Panc1 (cell line): ENCODE measurements around the gene NOTCH2.

ENCODE experiments used
- POLR2AphosphoS5 ChIP-seq: IDR thresholded peaks from 2 replicates; pipeline ENCODE4 v1.6.1; 2012; ENCODE audit warnings: mild to moderate bottlenecking, low read depth, low read length, moderate library complexity
- TF ChIP-seq, protein P1 (sequence below): fragments of 450-650 bp; IDR thresholded peaks from 2 replicates; pipeline ENCODE4 v1.5.1; 2017; ENCODE audit warnings: mild to moderate bottlenecking
- TF ChIP-seq, protein P2 (sequence below), 2 experiments: IDR thresholded peaks; 2 replicates each; pipeline ENCODE4 v1.6.1; 2011 to 2012; ENCODE audit warnings: low read depth in 2 of 2, control low read depth in 1 of 2, low read length in 1 of 2, mild to moderate bottlenecking in 1 of 2, moderate library complexity in 1 of 2; ENCODE audit not compliant: insufficient read depth in 1 of 2

DNA sequence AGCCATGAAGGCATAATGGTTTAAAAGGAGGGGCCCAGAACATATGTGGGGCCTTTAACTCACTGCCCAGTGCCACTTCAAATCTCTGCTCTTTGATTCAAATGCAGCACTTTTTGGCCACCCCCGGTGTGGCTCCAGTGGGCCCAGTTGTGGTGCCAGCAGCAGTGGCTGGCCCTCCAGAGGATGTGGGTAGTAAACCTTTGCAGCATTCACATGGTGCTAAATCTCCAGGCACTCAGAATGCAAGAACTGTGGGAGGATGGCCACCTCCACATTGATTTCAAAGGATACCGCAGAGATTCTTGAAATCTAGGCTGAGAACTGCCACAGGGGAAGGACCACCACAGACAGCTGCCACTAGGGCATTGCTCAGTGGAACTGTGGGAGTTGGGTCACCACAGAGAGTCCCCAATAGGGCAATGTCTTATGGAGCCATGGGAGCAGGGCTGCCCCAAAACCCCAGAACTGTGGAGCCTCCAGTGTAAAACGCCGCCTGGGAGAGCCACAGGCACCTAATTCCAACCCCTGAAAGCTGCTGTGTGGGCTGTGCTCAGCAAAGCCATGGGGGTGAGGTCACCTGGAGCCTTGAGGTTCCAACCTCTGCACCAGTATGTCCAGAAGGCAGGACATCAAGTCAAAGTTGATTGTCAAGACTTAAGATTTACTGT lies 166.6 kb downstream of the NOTCH2 start:
- TF ChIP-seq, protein P1, sequence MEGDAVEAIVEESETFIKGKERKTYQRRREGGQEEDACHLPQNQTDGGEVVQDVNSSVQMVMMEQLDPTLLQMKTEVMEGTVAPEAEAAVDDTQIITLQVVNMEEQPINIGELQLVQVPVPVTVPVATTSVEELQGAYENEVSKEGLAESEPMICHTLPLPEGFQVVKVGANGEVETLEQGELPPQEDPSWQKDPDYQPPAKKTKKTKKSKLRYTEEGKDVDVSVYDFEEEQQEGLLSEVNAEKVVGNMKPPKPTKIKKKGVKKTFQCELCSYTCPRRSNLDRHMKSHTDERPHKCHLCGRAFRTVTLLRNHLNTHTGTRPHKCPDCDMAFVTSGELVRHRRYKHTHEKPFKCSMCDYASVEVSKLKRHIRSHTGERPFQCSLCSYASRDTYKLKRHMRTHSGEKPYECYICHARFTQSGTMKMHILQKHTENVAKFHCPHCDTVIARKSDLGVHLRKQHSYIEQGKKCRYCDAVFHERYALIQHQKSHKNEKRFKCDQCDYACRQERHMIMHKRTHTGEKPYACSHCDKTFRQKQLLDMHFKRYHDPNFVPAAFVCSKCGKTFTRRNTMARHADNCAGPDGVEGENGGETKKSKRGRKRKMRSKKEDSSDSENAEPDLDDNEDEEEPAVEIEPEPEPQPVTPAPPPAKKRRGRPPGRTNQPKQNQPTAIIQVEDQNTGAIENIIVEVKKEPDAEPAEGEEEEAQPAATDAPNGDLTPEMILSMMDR = no peak
- TF ChIP-seq, protein P2, sequence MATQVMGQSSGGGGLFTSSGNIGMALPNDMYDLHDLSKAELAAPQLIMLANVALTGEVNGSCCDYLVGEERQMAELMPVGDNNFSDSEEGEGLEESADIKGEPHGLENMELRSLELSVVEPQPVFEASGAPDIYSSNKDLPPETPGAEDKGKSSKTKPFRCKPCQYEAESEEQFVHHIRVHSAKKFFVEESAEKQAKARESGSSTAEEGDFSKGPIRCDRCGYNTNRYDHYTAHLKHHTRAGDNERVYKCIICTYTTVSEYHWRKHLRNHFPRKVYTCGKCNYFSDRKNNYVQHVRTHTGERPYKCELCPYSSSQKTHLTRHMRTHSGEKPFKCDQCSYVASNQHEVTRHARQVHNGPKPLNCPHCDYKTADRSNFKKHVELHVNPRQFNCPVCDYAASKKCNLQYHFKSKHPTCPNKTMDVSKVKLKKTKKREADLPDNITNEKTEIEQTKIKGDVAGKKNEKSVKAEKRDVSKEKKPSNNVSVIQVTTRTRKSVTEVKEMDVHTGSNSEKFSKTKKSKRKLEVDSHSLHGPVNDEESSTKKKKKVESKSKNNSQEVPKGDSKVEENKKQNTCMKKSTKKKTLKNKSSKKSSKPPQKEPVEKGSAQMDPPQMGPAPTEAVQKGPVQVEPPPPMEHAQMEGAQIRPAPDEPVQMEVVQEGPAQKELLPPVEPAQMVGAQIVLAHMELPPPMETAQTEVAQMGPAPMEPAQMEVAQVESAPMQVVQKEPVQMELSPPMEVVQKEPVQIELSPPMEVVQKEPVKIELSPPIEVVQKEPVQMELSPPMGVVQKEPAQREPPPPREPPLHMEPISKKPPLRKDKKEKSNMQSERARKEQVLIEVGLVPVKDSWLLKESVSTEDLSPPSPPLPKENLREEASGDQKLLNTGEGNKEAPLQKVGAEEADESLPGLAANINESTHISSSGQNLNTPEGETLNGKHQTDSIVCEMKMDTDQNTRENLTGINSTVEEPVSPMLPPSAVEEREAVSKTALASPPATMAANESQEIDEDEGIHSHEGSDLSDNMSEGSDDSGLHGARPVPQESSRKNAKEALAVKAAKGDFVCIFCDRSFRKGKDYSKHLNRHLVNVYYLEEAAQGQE (IDR thresholded peaks at IDR 0.05; ENCODE audit: insufficient read depth in 1 of 2, low read depth in 2 of 2, low read length in 1 of 2) = no peak
- no peak for TF ChIP-seq POLR2AphosphoS5
